ENCODE data around the gene PKDCC.

Gene PKDCC

DNA sequence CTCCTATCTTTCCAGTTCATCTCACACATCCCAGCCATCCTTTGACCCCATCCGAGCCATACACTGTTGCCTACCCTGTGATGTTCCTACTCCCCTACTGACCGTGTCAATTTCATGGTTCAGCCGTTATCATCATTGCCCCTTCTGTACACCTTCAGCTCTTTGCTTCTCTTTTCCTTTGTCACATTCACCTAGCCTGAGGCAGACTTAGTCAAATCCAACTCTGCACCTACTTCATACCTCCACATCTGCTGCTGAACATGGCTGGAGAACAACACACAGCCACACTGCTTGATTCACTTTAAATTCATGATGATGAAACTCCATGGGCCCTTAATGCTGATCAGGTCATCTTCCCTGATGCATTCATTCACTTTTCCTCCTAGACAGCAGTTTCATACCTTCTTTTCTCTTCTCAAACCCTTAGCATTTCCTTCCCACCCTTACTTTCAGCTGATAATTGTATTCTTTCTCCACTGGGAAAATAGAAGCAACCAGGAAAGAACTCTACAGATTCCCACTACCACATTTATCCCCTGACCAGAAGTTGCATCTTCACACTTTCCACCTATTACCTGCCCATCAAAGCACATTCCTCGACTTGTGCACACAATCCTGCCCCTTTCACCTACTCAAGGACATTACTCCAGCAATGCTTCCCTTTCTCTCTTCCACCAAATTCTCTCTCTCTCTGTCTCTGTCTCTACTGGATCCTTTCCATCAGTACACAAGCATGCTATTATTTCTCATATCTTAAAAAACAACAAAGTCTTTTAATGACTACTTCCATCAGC, 59.6 kb downstream of the PKDCC start:
- no peak for DNase-seq (ENCODE audit: low read depth in 2 of 2)

Measured in stimulated activated CD4-positive, alpha-beta T cell treated with anti-CD3 and anti-CD28 coated beads, Interleukin-12 subunit alpha, Interleukin-12 subunit beta, amount 100 ng/mL, for 24 hours (primary cell).